ENCODE measurements around the gene PIP4K2A. TPM values are rescaled to one million over a fixed set of nuclear protein-coding genes. Genes with fewer than 3 reads are reported as not detected.

The PIP4K2A gene
- total and polyA plus RNA-seq, 2 of the 8 experiments (the other 6 are each of a cell fraction or from before 2014, with no cell fraction given) = 19.0 to 60.9 TPM

DNA sequence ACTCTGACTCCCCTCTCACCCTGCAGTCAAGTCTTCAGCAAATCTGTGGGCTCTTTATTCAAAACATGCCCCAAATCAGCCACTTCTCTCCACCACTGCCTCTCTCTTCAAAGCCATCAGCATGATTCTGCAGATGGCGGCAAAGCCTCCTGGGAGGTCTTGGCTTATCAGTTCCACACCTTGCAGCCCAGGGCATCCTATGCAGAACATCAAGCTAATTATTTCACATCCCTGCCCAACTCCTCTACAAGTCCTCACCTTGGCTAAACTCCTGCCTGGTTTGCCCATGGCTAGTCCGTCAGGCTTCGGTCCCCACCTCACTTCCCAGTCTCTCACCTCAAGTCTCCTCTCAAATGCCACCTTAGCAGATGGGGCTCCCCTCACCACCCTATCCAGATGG, 70.2 kb downstream of the PIP4K2A start:
- H4K91ac ChIP-seq (replicated peaks; ENCODE audit: insufficient read length, low read length) = no peak overlapping the region
- peaks cover 0 to 94% of the 10 kb centered on the region in 2 experiments; a peak in 2 of 4 replicates for H3K79me2 ChIP-seq (ENCODE audit: control insufficient read depth in 1 of 2, insufficient read depth in 2 of 2, low read length in 2 of 2)
- TF ChIP-seq SUZ12 (IDR thresholded peaks at IDR 0.05; ENCODE audit: low read length) (no peak), SP2 (IDR thresholded peaks at IDR 0.05; ENCODE audit: low read length) (no peak), KDM4A (IDR thresholded peaks at IDR 0.05; ENCODE audit: low read depth, low read length, severe bottlenecking) (no peak), SIRT6 (IDR thresholded peaks at IDR 0.05; ENCODE audit: low read length) (no peak), TEAD4 (IDR thresholded peaks at IDR 0.05; ENCODE audit: low read depth, low read length) (no peak), TBP (IDR thresholded peaks at IDR 0.05; ENCODE audit: low read depth, low read length) (no peak), SP1 (IDR thresholded peaks at IDR 0.05; ENCODE audit: low read depth, low read length) (no peak), FOSL1 (IDR thresholded peaks at IDR 0.05; ENCODE audit: insufficient read depth, low read depth, low read length) (no peak), CHD1 (IDR thresholded peaks at IDR 0.05; ENCODE audit: low read depth, low read length) (no peak), SIX5 (IDR thresholded peaks at IDR 0.05; ENCODE audit: low read depth, low read length) (no peak)
- TF ChIP-seq, protein P1, sequence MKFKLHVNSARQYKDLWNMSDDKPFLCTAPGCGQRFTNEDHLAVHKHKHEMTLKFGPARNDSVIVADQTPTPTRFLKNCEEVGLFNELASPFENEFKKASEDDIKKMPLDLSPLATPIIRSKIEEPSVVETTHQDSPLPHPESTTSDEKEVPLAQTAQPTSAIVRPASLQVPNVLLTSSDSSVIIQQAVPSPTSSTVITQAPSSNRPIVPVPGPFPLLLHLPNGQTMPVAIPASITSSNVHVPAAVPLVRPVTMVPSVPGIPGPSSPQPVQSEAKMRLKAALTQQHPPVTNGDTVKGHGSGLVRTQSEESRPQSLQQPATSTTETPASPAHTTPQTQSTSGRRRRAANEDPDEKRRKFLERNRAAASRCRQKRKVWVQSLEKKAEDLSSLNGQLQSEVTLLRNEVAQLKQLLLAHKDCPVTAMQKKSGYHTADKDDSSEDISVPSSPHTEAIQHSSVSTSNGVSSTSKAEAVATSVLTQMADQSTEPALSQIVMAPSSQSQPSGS (IDR thresholded peaks at IDR 0.05; ENCODE audit: low read length) = no peak
- TF ChIP-seq, protein P2, sequence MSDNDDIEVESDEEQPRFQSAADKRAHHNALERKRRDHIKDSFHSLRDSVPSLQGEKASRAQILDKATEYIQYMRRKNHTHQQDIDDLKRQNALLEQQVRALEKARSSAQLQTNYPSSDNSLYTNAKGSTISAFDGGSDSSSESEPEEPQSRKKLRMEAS (IDR thresholded peaks at IDR 0.05) = no peak
- TF ChIP-seq, protein P3, sequence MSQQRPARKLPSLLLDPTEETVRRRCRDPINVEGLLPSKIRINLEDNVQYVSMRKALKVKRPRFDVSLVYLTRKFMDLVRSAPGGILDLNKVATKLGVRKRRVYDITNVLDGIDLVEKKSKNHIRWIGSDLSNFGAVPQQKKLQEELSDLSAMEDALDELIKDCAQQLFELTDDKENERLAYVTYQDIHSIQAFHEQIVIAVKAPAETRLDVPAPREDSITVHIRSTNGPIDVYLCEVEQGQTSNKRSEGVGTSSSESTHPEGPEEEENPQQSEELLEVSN (IDR thresholded peaks at IDR 0.05) = no peak

More for the DNA sequence above, 70.2 kb downstream of the PIP4K2A start:
- no peak overlapping the region for H3K9ac ChIP-seq (replicated peaks in 1 of 4; ENCODE audit: extremely low read depth in 1 of 4, low read depth in 3 of 4, low read length in 3 of 4)
- H3K36me3 ChIP-seq (ENCODE audit: control insufficient read depth in 2 of 4, insufficient read depth in 4 of 4, low read length in 3 of 4) = no peaks in the 10 kb centered on the region
- no peak overlapping the region for H3K23ac ChIP-seq (ENCODE audit: insufficient read length)
- no peak overlapping the region for H3K4me2 ChIP-seq (ENCODE audit: insufficient read depth in 1 of 2, low read depth in 2 of 2, low read length in 2 of 2)
- no peak overlapping the region for H3K14ac ChIP-seq (ENCODE audit: insufficient read length)
- no peak overlapping the region for H4K8ac ChIP-seq (ENCODE audit: extremely low read depth, insufficient read depth, low read length)
- no peaks in the 10 kb centered on the region for H3K27me3 ChIP-seq (replicated peaks in 1 of 4; ENCODE audit: control insufficient read depth in 3 of 4, extremely low read depth in 1 of 4, insufficient read depth in 3 of 4, low read length in 3 of 4)
- H3K4ac ChIP-seq (replicated peaks; ENCODE audit: insufficient read length, low read depth, low read length) = peak overlapping the region; percentile 1
- H3K4me3 ChIP-seq (ENCODE audit: extremely low read depth in 1 of 4, insufficient read depth in 2 of 4, low read depth in 3 of 4, low read length in 4 of 4) = no peak overlapping the region
- H2BK5ac ChIP-seq (ENCODE audit: low read depth, low read length) = no peak overlapping the region
- ChIA-PET POLR2A (ENCODE audit: partially characterized antibody) (no interaction called here), CTCF (ENCODE audit: partially characterized antibody) (interaction anchor here (1.0 kb wide), 1 partner anchor 15 kb away, joined by 3 read pairs; no protein-coding TSS in a partner anchor)
- H2BK120ac ChIP-seq (replicated peaks; ENCODE audit: low read depth, low read length) = no peak overlapping the region
- peaks cover 6% of the 10 kb centered on the region for H3K79me1 ChIP-seq (ENCODE audit: low read depth, low read length)
- no peak overlapping the region for H3K56ac ChIP-seq (replicated peaks; ENCODE audit: insufficient read length, low read depth, low read length)
- no peak overlapping the region for H2AFZ ChIP-seq (ENCODE audit: low read length)
- DNase-seq (ENCODE audit: low read depth in 1 of 2, low spot score in 2 of 2) (no peak), FAIRE-seq (no peak)
- H2BK15ac ChIP-seq (ENCODE audit: low read length) = no peak overlapping the region
- H2BK12ac ChIP-seq (ENCODE audit: low read depth, low read length) = no peak overlapping the region
- H4K20me1 ChIP-seq (replicated peaks in 1 of 2; ENCODE audit: control insufficient read depth in 1 of 2, insufficient read depth in 2 of 2, low read length in 2 of 2) = peaks cover 0 to 2% of the 10 kb centered on the region in 2 experiments
- H3K23me2 ChIP-seq (ENCODE audit: low read depth, low read length) = no peaks in the 10 kb centered on the region; the same call in 1 of the 2 replicates
- peaks cover 0 to 6% (median 4%) of the 10 kb centered on the region in 4 experiments; a peak in 2 of 7 replicates for H3K4me1 ChIP-seq (replicated peaks in 1 of 4; ENCODE audit: control insufficient read depth in 3 of 4, insufficient read depth in 4 of 4, low read length in 3 of 4)
- no peak overlapping the region for H4K5ac ChIP-seq (ENCODE audit: insufficient read length, low read depth, low read length)
- no peak overlapping the region for H3K18ac ChIP-seq (ENCODE audit: extremely low read depth, low read length)
- no peaks in the 10 kb centered on the region for H3K9me3 ChIP-seq (ENCODE audit: insufficient read depth in 2 of 2, low read depth in 1 of 2, low read length in 1 of 2)
- WGBS, 2 experiments (ENCODE audit: extremely low coverage in 1 of 2, insufficient coverage in 1 of 2, insufficient read length in 1 of 2, insufficient replicate concordance in 2 of 2, low coverage in 1 of 2, low lambda C conversion rate in 2 of 2, missing lambda C conversion rate in 1 of 2) = 81% methylated on average over 3 of the region's 3 CpGs; no CpG with 5 or more reads in 1 of the 2 experiments
- no peak overlapping the region for H2AK5ac ChIP-seq (ENCODE audit: low read depth, low read length)
- no peak overlapping the region for H3K27ac ChIP-seq (ENCODE audit: low read depth, low read length)
- no peak overlapping the region for H2BK20ac ChIP-seq (ENCODE audit: low read length)

All from H1 (cell line).